ENCODE results near the gene ZNF512. TPM values are rescaled to one million over a fixed set of nuclear protein-coding genes. Genes with fewer than 3 reads are reported as not detected.
A peak's percentile ranks its signal among the peaks of the same experiment; 100 is the strongest.

Gene ZNF512
- total RNA-seq, 1 donor from 2014 or later, result 58.2 TPM

DNA sequence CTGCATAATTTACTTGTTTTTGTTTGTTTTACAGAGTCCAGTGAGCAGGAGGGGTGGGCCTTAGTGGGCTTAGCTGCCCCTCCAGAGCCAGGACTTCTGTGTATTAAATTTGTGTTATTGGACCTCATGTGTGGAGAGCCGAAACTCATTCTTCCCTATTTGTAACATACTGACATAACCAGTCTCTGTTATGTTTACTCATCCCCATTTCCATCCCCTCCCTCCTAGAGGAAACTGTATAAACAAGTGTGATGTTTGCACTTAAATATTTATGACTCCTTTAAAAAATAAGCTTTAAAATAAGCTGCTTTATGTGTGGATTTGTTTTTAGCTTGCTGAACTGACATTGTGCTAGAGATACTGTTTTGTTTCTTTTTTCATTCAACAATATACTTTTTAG lies 13.8 kb downstream of the ZNF512 start:
- Mint-ChIP-seq H3K27me3 (ENCODE audit: low read depth) (no peaks in the 10 kb centered on the region), H3K4me3 (no peak overlapping the region), H3K9me3 (peaks cover 7% of the 10 kb centered on the region), H3K4me1 (peaks cover 11% of the 10 kb centered on the region), H3K27ac (ENCODE audit: unreplicated experiment) (no peak overlapping the region), H3K36me3 (ENCODE audit: low read depth) (peaks cover 48% of the 10 kb centered on the region)
- DNase-seq (ENCODE audit: low read depth, low spot score), result no peak
- TF ChIP-seq, protein P1, sequence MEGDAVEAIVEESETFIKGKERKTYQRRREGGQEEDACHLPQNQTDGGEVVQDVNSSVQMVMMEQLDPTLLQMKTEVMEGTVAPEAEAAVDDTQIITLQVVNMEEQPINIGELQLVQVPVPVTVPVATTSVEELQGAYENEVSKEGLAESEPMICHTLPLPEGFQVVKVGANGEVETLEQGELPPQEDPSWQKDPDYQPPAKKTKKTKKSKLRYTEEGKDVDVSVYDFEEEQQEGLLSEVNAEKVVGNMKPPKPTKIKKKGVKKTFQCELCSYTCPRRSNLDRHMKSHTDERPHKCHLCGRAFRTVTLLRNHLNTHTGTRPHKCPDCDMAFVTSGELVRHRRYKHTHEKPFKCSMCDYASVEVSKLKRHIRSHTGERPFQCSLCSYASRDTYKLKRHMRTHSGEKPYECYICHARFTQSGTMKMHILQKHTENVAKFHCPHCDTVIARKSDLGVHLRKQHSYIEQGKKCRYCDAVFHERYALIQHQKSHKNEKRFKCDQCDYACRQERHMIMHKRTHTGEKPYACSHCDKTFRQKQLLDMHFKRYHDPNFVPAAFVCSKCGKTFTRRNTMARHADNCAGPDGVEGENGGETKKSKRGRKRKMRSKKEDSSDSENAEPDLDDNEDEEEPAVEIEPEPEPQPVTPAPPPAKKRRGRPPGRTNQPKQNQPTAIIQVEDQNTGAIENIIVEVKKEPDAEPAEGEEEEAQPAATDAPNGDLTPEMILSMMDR (conservative IDR thresholded peaks at IDR 0.05), result no peak

DNA sequence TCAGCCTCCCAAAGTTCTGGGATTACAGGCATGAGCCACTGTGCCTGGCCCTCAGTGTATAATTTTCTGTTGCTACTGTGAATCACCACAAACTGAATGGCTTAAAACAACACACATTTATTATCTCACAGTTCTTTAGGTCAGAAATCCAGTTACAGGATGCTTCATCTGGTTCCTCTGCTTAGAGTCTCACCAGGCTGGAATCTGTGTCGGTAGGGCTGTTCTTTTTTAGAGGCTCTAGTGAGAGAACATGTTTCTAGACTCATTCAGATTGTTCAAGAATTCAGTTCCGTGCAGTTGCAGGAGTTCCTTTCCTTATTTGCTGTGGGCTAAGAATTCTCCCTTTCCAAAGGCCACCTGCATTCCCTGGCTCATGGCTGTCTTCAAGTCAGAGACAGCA lies 23.8 kb downstream of the ZNF512 start:
- TF ChIP-seq, protein P1 (conservative IDR thresholded peaks at IDR 0.05), result no peak
- Mint-ChIP-seq H3K36me3 (ENCODE audit: low read depth) (peaks cover 15% of the 10 kb centered on the region), H3K4me3 (no peak overlapping the region), H3K27ac (ENCODE audit: unreplicated experiment) (no peak overlapping the region), H3K4me1 (no peaks in the 10 kb centered on the region), H3K9me3 (no peaks in the 10 kb centered on the region), H3K27me3 (ENCODE audit: low read depth) (no peaks in the 10 kb centered on the region)
- no peak for DNase-seq (ENCODE audit: low read depth, low spot score)

DNA sequence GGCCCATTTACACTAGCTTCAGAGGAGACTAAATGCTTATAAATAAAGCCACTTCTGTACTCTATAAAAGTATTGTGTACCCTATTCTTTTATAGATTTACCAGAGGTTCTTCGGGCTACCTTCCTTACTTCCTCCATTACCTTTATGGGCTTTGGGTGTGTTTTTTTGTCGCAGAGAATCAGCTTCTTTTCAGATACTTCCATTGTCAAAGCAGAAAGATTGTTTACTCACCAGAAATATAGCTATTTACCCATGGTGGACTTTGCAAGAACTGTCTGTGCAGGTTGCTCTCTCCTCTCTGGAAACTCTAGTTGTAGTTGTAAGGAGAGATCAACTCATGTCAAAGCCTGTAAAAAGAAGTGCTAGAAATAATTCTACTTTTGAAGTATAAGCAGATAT lies 31.1 kb downstream of the ZNF512 start:
- Mint-ChIP-seq H3K9me3 (no peaks in the 10 kb centered on the region), H3K4me3 (no peak overlapping the region)
- no peak for DNase-seq (ENCODE audit: low read depth, low spot score)

DNA sequence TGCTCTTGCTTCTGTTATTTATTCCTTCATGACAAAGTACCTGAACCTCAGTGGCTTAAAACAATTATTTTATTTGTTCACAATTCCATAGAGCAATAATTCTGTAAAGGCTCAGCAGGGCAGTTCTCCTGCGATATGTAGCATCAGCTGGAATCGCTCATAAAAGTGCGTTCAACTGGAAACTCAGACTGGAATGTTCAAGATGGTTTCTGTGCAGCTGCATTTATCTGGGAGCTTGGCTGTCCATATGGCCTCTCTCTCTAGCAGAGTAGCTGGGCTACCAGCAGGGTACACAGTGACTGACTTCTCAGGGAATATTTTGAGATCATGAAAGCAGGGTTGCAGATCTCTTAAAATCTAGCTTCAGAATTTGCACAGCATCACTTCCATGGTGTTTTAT lies 32.5 kb downstream of the ZNF512 start:
- no peaks in the 10 kb centered on the region for H3K4me1 Mint-ChIP-seq
- TF ChIP-seq, protein P1 (conservative IDR thresholded peaks at IDR 0.05), result no peak
- peaks cover 23% of the 10 kb centered on the region for H3K36me3 Mint-ChIP-seq (ENCODE audit: low read depth)
- DNase-seq (ENCODE audit: low read depth, low spot score), result no peak
- no peaks in the 10 kb centered on the region for H3K9me3 Mint-ChIP-seq
- no peak overlapping the region for H3K4me3 Mint-ChIP-seq
- no peaks in the 10 kb centered on the region for H3K27me3 Mint-ChIP-seq (ENCODE audit: low read depth)
- no peak overlapping the region for H3K27ac Mint-ChIP-seq (ENCODE audit: unreplicated experiment)

More for the DNA sequence above, 31.1 kb downstream of the ZNF512 start:
- Mint-ChIP-seq H3K36me3 (ENCODE audit: low read depth) (peaks cover 18% of the 10 kb centered on the region), H3K4me1 (no peaks in the 10 kb centered on the region), H3K27me3 (ENCODE audit: low read depth) (no peaks in the 10 kb centered on the region), H3K27ac (ENCODE audit: unreplicated experiment) (no peak overlapping the region)
- TF ChIP-seq, protein P1 (conservative IDR thresholded peaks at IDR 0.05), result no peak

DNA sequence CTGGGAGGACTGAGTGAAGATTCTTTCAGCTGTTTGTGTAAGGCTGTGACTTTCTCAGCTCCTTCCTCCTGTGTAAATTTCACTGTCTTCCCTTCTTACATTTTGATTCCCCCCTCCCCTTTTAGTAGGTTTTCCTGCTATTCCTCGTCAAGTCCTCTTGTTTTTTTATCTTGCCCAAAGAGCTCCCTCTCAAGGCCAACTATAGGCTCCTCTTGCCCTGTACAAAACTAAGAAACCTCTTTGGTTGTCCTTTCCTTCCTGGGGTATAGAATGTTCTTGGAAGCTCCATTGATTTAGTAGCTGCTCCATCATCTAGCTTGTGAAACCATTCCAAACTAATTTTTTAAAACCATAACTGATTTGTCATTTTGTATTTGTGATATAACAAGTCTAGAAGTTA lies 38.7 kb downstream of the ZNF512 start:
- Mint-ChIP-seq H3K4me1 (no peaks in the 10 kb centered on the region), H3K27me3 (ENCODE audit: low read depth) (no peaks in the 10 kb centered on the region), H3K9me3 (no peaks in the 10 kb centered on the region), H3K4me3 (no peak overlapping the region), H3K36me3 (ENCODE audit: low read depth) (peaks cover 22% of the 10 kb centered on the region), H3K27ac (ENCODE audit: unreplicated experiment) (peak overlapping the region; percentile 32)
- no peak for DNase-seq (ENCODE audit: low read depth, low spot score)
- TF ChIP-seq, protein P1 (conservative IDR thresholded peaks at IDR 0.05), result no peak

DNA sequence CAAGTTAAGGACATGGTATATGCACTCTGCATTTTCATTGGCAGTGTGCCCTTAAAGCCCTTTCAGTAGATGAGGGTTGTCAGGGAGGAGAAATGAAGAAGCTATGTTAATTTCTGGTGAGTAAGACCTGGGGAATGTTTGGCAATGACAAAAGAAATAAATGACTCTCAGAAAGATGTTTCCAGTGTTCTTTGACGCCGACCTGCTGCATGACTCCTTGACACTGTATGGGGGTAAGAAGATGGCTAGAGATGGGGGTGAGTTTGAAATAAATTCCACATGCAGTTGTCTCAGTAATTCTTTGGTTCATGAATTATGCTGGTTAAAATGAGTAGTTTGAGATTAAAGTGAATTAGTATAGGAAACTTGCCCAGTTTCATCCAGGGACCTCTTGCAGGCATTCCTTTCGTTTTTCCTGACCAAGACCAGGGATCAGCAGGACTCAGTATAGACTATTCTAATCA lies 40.1 kb downstream of the ZNF512 start:
- H3K4me1 Mint-ChIP-seq, result peaks cover 7% of the 10 kb centered on the region
- no peak overlapping the region for H3K27ac Mint-ChIP-seq (ENCODE audit: unreplicated experiment)
- peaks cover 13% of the 10 kb centered on the region for H3K36me3 Mint-ChIP-seq (ENCODE audit: low read depth)
- TF ChIP-seq, protein P1 (conservative IDR thresholded peaks at IDR 0.05), result no peak
- DNase-seq (ENCODE audit: low read depth, low spot score), result no peak
- no peaks in the 10 kb centered on the region for H3K27me3 Mint-ChIP-seq (ENCODE audit: low read depth)
- no peak overlapping the region for H3K4me3 Mint-ChIP-seq
- no peaks in the 10 kb centered on the region for H3K9me3 Mint-ChIP-seq

All from neural crest cell (in vitro differentiated cells).